ENCODE data around the gene LMX1A. TPM values are rescaled to one million over a fixed set of nuclear protein-coding genes. Genes with fewer than 3 reads are reported as not detected.

The LMX1A gene
- polyA plus RNA-seq, 3 donors: not detected

- DNase-seq (ENCODE audit: low read depth in 3 of 3, low spot score in 2 of 3): no peak
Observed at GRCh38 chr1:165173818-165174217, 182.7 kb downstream of the LMX1A start.

DNA sequence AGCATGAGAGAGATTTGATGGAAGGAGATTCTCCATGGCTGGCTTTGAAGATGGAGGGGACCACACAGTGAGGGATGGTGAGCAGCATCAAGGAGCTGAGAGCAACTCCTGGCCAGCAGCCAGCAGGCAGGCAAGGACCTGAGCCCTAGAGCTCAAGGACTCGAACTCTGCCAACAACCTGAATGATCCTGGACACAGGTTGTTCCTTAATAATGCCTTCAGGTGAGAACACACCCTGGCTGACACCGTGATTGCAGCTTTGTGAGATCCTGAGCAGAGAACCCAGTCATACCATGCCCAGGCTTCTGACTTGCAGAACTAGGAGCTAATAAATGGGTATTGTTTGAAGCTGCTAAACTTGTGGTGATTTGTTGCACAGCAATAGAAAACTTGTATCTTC, 183.1 kb downstream of the LMX1A start:
- no peak for DNase-seq (ENCODE audit: low read depth in 3 of 3, low spot score in 2 of 3)

DNA sequence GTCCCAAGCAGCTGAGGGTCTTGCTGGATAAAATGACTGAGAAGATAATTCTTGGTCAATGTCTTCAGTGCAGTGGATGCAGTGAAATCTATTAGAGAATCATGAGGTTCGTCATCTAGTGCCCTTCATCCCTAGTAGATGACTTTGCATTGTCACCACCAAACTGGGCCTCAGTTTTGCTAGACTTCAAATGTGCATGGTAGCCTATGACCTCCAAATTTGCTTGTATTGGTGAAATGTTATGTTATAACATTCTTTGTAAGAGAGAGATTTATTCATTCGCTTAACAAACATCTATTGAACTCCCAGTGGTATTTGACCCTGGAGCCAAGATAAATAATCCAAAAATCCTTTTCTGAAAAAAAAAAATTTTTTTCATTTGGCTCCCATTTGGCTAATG, 183.8 kb downstream of the LMX1A start:
- no peak for DNase-seq (ENCODE audit: low read depth in 3 of 3, low spot score in 2 of 3)

DNA sequence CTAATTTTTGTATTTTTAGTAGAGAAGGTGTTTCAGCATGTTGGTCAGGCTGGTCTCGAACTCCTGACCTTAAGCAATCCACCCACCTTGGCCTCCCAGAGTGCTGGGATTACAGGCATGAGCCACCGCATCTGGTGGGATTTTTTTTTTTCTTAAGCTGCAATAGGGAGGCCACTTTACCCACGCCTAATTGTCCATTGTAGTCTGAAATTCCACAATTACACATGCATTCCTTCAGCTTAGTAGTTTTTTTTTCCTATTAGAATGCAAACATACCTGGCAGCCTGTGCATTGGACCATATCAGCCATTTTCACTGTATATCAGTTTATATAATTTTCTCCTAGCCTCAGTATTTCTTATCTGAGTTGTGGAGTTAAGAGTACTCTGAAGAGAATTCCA, 186.8 kb downstream of the LMX1A start:
- no peak for DNase-seq (ENCODE audit: low read depth in 3 of 3, low spot score in 2 of 3)

DNA sequence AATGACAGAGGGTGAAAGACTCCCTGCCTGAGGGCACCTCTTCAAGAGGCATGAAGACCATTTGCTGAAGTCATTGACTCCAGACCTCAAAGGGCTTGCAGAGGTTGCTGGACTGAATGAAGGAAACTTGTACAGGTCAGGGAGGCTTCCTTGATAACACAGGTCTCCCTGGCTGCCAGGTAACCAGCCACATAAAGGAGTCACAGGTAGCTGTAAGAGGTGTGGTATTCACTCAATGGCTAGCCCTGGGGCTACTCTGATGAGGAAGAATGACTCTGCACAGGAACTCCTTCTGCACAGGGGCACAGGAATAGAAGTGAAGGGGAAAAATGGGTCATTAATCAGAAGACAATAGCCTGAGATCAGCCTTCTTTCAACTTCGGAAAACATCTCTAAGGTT, 187.5 kb downstream of the LMX1A start:
- no peak for DNase-seq (ENCODE audit: low read depth in 3 of 3, low spot score in 2 of 3)

GRCh38 chr1:165168467-165168866, 188.0 kb downstream of the LMX1A start:
- no peak for DNase-seq (ENCODE audit: low read depth in 3 of 3, low spot score in 2 of 3)

DNA sequence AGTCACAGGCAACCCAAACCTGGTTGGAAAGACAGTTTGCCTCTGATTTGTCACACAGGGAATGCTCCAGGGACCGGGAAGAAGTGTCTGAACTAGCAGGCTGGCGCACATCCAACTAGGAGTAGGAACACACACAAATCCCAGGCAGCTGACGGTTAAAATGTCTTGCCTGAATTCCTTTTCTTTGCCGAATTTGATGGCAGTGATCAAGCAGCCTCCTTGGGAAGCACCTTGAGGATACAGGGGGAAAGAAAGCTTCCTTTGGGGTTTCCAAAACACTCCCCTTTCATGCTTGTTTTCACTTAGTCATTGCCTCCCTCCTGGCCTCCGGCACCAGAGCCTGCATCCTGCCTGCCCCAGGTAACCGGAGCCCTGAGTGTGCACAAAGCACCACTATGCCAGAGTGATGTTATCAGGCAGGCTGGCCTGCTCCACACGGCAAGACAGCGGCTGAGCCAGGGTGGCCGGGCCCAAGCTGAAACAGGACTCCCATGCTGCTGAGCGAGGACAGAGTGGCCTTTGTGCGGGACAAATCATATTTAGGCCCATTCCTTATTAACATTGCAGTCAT, 193.8 kb downstream of the LMX1A start:
- peak in 1 of 3 donors; percentile 30 for DNase-seq (ENCODE audit: low read depth in 3 of 3, low spot score in 2 of 3)

DNA sequence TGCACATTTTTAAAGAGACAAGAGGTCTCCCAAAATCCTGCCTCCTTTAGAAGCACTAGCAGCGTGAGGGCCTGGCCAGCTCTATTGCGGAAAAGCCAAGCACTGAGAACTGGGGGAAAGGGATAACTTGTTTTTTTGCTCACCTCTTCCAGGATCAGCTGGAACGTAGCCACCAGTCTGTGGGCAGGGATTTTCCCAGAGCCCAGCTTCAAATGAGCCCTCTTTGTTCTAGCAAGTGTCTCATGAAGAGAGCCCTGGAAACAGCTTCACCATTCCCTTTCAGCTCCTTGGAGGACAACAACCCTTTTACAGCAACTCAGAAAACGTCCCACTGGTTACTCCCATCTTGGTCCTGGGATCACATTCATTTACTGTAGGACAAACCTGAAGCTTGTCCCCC, 195.4 kb downstream of the LMX1A start:
- no peak for DNase-seq (ENCODE audit: low read depth in 3 of 3, low spot score in 2 of 3)

- no peak for DNase-seq (ENCODE audit: low read depth in 3 of 3, low spot score in 2 of 3)
Observed at GRCh38 chr1:165153182-165153581, 203.3 kb downstream of the LMX1A start.

DNA sequence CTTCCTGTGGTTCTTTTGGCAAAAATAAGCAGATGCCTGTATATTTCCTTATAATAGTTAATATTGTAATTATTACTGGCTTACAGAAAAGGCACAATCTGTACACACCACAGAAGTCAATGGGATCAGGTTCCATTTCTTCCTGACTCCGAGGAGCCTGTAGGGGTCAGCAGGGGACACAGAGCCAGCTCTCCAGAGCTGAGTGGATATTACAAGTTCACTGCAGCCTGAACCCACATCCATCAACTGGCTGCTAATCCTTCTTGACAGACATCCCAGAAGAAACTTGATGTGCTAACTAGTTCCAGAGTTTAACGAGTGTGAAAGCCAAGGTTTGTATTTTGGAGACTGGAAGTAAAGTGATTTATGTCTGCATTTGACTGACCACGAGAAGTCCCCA, 203.8 kb downstream of the LMX1A start:
- DNase-seq (ENCODE audit: low read depth in 3 of 3, low spot score in 2 of 3): no peak

- DNase-seq (ENCODE audit: low read depth in 3 of 3, low spot score in 2 of 3): no peak
Observed at GRCh38 chr1:165152109-165152508, 204.4 kb downstream of the LMX1A start.

Other genes with a start within 250 kb of the LMX1A start
- 1 to 10 TPM; 1.4 to 3.0 (median 2.0) TPM for gene RXRG, start 88.4 kb upstream of the LMX1A start, polyA plus RNA-seq (ENCODE audit: insufficient read length in 3 of 3)
- gene LRRC52, start 187.3 kb upstream of the LMX1A start, polyA plus RNA-seq (ENCODE audit: insufficient read length in 3 of 3): not detected

Data from right renal cortex interstitium (tissue), 3 donors.